Tibial artery (tissue), 4 donors: Measurements from ENCODE around the gene EXOC6B.

ENCODE experiments used
- DNase-seq, 2 donors: peaks; one replicate each; pipeline ENCODE4 v3.0.0-alpha.2; 2019
- H3K27ac ChIP-seq, 2 donors: fragments of 200-600 bp; sonication (generic) in 1 of 2; 1 replicate in 1 of 2; 2 replicates in 1 of 2; pipeline ENCODE4 v1.5.1; 2018 to 2019; ENCODE audit warnings: mild to moderate bottlenecking in 1 of 2
- H3K27me3 ChIP-seq, 2 donors: fragments of 200-600 bp; sonication (generic) in 1 of 2; one replicate each; pipeline versions ENCODE4 v1.5.1 to v1.6.0; 2016 to 2019
- H3K36me3 ChIP-seq, 3 donors: fragments of 200-600 bp; sonication (generic) in 2 of 3; one replicate each; pipeline ENCODE4 v1.5.1; 2016 to 2019; ENCODE audit warnings: mild to moderate bottlenecking in 2 of 3
- H3K4me1 ChIP-seq, 4 donors: fragments of 200-600 bp; sonication (generic) in 2 of 4; 1 replicate in 3 of 4; 2 replicates in 1 of 4; pipeline ENCODE4 v1.5.1; 2016 to 2019
- H3K4me3 ChIP-seq, 2 donors: fragments of 200-600 bp; sonication (generic) in 1 of 2; 1 replicate in 1 of 2; 2 replicates in 1 of 2; pipeline ENCODE4 v1.5.1; 2018 to 2019; ENCODE audit warnings: mild to moderate bottlenecking in 2 of 2
- H3K9me3 ChIP-seq, 3 donors: fragments of 200-600 bp; sonication (generic) in 1 of 3; one replicate each; pipeline ENCODE4 v1.5.1; 2016 to 2019
- intact Hi-C: fragments of 100-400 bp; cut with DNase I; formaldehyde crosslinking; loops from one replicate; pipeline ENCODE4 v1.15.0; 2023; ENCODE audit warnings: low total_unique reads
- TF ChIP-seq, protein P1 (sequence below), 2 experiments: fragments of 200-600 bp in 1 of 2; fragments of 450-650 bp in 1 of 2; IDR thresholded peaks; one replicate each; pipeline ENCODE4 v1.5.1; 2017 to 2019; ENCODE audit warnings: antibody characterized with exemption in 2 of 2, mild to moderate bottlenecking in 1 of 2, moderate library complexity in 1 of 2

EXOC6B gene

DNA sequence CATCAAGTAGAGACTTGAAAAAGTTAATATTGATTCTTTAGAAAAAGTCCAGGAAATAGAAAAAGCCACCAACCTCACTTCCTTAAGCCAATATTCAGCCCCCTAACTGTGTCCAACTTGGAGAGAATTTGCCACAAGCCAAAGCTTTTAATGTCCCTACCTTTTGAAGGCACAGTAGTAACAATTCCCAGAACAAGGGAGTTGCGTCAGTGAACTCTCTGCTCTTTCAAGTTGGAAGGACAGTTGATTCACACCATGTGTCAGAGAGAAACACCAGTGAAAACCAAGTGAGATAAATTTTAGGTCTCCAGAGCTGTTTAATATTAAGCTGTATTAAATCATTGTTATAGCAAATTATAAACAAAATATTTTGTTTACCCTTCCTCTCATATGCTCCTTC, 66.1 kb downstream of the EXOC6B start:
- no peak overlapping the region for H3K27ac ChIP-seq
- no peaks in the 10 kb centered on the region for H3K27me3 ChIP-seq
- DNase-seq: no peak
- TF ChIP-seq, protein P1, sequence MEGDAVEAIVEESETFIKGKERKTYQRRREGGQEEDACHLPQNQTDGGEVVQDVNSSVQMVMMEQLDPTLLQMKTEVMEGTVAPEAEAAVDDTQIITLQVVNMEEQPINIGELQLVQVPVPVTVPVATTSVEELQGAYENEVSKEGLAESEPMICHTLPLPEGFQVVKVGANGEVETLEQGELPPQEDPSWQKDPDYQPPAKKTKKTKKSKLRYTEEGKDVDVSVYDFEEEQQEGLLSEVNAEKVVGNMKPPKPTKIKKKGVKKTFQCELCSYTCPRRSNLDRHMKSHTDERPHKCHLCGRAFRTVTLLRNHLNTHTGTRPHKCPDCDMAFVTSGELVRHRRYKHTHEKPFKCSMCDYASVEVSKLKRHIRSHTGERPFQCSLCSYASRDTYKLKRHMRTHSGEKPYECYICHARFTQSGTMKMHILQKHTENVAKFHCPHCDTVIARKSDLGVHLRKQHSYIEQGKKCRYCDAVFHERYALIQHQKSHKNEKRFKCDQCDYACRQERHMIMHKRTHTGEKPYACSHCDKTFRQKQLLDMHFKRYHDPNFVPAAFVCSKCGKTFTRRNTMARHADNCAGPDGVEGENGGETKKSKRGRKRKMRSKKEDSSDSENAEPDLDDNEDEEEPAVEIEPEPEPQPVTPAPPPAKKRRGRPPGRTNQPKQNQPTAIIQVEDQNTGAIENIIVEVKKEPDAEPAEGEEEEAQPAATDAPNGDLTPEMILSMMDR (IDR thresholded peaks at IDR 0.05): no peak
- peaks cover 0 to 11% (median 5%) of the 10 kb centered on the region in 3 donors for H3K9me3 ChIP-seq
- H3K36me3 ChIP-seq: peaks cover 0 to 16% (median 7%) of the 10 kb centered on the region in 3 donors
- H3K4me1 ChIP-seq: peaks cover 0 to 10% (median 5%) of the 10 kb centered on the region in 4 donors
- no peak overlapping the region for H3K4me3 ChIP-seq
- intact Hi-C loops: no loop called here

DNA sequence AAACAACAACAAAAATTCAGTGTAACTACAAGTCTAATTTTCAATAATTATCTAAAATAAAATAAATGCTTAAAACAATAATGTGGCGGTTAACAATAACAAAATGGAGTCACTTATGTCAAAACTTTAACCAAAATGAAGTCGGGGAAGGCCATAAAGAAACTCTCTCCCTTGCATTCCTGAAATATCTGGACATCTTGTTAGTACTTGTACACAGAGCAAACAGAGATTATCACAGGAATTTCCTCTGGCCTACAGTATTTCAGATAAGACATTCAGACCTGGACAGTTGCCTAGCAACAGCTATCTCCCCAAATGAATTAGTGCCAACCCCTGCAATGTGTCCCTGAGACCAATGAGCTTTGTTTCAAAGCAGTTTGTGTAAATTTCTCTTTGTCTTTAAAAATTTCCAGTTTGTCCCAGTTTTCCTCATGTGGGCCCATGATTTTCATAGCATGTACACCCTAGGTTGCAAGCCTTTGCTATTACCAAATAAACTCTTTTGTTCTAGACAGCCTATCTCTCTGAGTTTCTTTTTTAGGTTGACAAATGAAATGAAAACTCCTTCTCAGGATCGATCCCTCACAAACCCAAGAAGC, 68.6 kb downstream of the EXOC6B start:
- Histone ChIP-seq H3K27ac (no peak overlapping the region), H3K4me1 (peaks cover 0 to 10% (median 5%) of the 10 kb centered on the region in 4 donors)
- TF ChIP-seq, protein P1 (IDR thresholded peaks at IDR 0.05): no peak

DNA sequence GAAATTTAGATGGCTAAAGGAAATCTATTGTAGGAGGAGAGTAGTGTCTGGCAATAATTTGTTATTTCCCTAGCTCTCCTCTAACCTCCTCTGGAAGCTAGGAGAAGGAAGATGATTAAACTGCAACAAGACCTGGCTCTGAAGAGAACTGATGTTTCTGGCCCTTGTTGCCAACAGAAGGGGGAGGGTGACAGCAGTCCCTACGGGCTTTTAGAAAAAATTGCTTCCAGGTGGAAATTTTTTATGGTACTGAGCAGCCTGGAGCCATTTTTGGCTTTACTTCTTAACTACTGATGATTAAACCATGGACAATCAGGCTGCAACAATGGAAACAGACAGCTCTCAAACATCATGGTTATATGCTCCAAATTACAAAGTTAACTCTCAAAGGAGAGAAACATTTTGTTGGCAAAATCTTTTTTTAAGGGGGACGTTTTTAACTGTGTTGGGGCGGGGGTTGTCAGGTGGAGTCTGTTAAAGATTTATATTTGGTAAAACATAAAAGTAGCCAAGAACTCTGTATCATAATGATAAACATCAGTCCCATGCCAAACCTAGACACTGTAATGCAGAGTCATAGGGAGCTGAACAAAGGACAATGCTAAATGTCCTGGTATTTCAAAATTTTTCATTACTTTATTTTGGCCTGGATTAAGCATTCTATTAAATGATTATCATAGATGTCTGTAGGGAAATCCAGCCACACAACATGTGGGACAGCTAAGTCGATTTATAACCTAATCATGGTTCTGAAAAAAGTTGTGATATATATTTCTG, 70.0 kb downstream of the EXOC6B start:
- DNase-seq: no peak
- intact Hi-C loops: no loop called here
- H3K27ac ChIP-seq: no peak overlapping the region

More for the DNA sequence above, 68.6 kb downstream of the EXOC6B start:
- H3K9me3 ChIP-seq: peaks cover 0 to 8% (median 5%) of the 10 kb centered on the region in 3 donors
- intact Hi-C loops: no loop called here
- H3K36me3 ChIP-seq: peaks cover 0 to 7% (median 0%) of the 10 kb centered on the region in 3 donors
- DNase-seq: no peak
- no peak overlapping the region for H3K4me3 ChIP-seq
- no peaks in the 10 kb centered on the region for H3K27me3 ChIP-seq

DNA sequence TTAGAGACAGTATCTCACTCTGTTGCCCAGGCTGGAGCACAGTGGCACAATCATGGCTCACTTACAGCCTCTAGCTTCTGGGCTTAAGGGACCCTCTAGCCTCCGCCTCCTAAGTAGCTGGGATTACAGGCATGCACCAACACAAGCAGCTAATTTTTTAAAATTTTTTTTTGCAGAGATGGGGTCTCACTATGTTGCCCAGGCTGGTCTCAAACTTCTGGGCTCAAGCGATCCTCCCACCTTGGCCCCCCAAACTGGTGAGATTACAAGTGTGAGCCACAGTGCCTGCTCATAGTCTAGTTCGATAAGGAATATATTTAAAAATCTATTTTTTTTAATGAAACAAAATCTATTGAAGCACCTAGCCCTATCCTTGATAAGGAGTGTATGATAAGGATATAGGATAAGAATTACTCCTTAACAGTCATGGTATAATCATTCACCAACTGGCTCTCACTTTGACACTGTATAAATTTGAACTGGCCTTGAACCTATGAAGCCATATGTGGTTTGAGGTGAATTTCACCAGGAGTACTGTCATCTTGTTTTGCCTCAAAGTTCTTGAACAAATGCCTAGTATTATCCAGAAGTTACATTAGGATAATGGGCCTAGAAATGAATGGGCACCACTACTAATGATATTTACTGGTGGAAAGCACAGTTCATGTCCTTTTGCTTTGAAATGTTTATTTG, 71.1 kb downstream of the EXOC6B start:
- Histone ChIP-seq H3K9me3 (no peaks in the 10 kb centered on the region), H3K27me3 (no peaks in the 10 kb centered on the region), H3K27ac (no peak overlapping the region), H3K4me3 (no peak overlapping the region), H3K4me1 (peaks cover 0 to 10% (median 5%) of the 10 kb centered on the region in 4 donors), H3K36me3 (no peaks in the 10 kb centered on the region)
- no peak for DNase-seq
- TF ChIP-seq, protein P1 (IDR thresholded peaks at IDR 0.05): no peak
- intact Hi-C loops: no loop called here

More for the DNA sequence above, 70.0 kb downstream of the EXOC6B start:
- Histone ChIP-seq H3K4me3 (no peak overlapping the region), H3K4me1 (peaks cover 0 to 10% (median 5%) of the 10 kb centered on the region in 4 donors), H3K36me3 (no peaks in the 10 kb centered on the region), H3K27me3 (no peaks in the 10 kb centered on the region), H3K9me3 (no peaks in the 10 kb centered on the region)
- TF ChIP-seq, protein P1 (IDR thresholded peaks at IDR 0.05): no peak

DNA sequence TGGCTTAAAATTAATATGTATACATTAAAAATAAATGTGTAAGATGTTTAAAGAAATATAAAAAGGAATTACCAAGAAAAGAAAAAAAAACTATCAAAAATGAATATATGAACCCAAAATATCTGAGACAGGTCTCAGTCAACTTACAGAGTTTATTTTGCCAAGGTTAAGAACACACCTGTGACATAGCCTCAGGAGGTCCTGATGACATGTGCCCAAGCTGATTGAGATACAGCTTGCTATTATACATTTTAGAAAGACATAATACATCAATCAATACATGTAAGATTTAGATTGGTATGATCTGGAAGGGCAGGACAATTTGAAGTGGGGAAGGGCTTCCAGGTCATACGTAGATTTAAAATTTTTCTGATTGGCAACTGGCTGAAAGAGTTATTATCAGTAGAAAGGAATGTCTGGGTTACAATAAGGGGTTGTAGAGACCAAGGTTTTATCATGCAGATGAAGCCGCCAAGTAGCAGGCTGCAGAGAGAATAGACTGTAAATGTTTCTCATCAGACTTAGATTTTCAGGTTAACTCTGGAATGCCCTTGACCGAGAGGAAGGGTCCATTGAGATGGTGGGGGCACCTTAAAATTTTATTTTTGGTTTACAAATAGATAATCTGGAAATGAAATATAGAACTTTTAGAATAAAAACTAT, 74.7 kb downstream of the EXOC6B start:
- intact Hi-C loops: no loop called here
- H3K27me3 ChIP-seq: no peaks in the 10 kb centered on the region
- peaks cover 0 to 7% (median 2%) of the 10 kb centered on the region in 4 donors for H3K4me1 ChIP-seq
- H3K27ac ChIP-seq: no peak overlapping the region
- no peak overlapping the region for H3K4me3 ChIP-seq
- no peaks in the 10 kb centered on the region for H3K9me3 ChIP-seq
- no peak for DNase-seq
- TF ChIP-seq, protein P1 (IDR thresholded peaks at IDR 0.05): no peak
- no peaks in the 10 kb centered on the region for H3K36me3 ChIP-seq
